ENCODE measurements around the gene SIGLEC7.

- no peak for TF ChIP-seq CTCF (IDR thresholded peaks at IDR 0.05)
- no peak for TF ChIP-seq POLR2A (IDR thresholded peaks at IDR 0.05)
These were observed 14.6 kb downstream of the SIGLEC7 start for GRCh38 chr19:51156710-51157109.

All from thyroid gland (tissue), 4 donors.